ENCODE measurements around the gene POLR3H. TPM values are rescaled to one million over a fixed set of nuclear protein-coding genes. Genes with fewer than 3 reads are reported as not detected.

Gene POLR3H
- total and polyA plus RNA-seq, 2 of the 4 experiments (the other 2 are of a cell fraction): 37.8 to 67.8 TPM

GRCh38 chr22:41540365-41540764 lies 3.9 kb downstream of the POLR3H start:
- intact Hi-C loops (cut with micrococcal nuclease): no loop called here
- no peak overlapping the region for H3K9ac ChIP-seq (ENCODE audit: low read depth, low read length)
- no peak overlapping the region for H2BK5ac ChIP-seq (ENCODE audit: low read depth, low read length, poor library complexity, severe bottlenecking)
- H2BK120ac ChIP-seq (ENCODE audit: low read depth, low read length): no peak overlapping the region
- peaks cover 53% of the 10 kb centered on the region for H4K20me1 ChIP-seq (ENCODE audit: insufficient read depth, low read length)
- H3K4me1 ChIP-seq (ENCODE audit: control insufficient read depth, insufficient read depth, low read length): peaks cover 11% of the 10 kb centered on the region
- no peak overlapping the region for H3K4me3 ChIP-seq (ENCODE audit: insufficient read depth, low read depth, low read length)
- dilution Hi-C loops (cut with HindIII; ENCODE audit: low sequenced_read_pairs, unreplicated experiment): no loop called here
- H3K23ac ChIP-seq (ENCODE audit: low read depth, low read length): no peak overlapping the region
- no peak for TF ChIP-seq NFE2L2 (IDR thresholded peaks at IDR 0.05; ENCODE audit: low read depth, low read length)
- TF ChIP-seq, protein P1, sequence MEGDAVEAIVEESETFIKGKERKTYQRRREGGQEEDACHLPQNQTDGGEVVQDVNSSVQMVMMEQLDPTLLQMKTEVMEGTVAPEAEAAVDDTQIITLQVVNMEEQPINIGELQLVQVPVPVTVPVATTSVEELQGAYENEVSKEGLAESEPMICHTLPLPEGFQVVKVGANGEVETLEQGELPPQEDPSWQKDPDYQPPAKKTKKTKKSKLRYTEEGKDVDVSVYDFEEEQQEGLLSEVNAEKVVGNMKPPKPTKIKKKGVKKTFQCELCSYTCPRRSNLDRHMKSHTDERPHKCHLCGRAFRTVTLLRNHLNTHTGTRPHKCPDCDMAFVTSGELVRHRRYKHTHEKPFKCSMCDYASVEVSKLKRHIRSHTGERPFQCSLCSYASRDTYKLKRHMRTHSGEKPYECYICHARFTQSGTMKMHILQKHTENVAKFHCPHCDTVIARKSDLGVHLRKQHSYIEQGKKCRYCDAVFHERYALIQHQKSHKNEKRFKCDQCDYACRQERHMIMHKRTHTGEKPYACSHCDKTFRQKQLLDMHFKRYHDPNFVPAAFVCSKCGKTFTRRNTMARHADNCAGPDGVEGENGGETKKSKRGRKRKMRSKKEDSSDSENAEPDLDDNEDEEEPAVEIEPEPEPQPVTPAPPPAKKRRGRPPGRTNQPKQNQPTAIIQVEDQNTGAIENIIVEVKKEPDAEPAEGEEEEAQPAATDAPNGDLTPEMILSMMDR (conservative IDR thresholded peaks at IDR 0.05; ENCODE audit: low read depth, low read length): no peak
- TF ChIP-seq SMC3 (IDR thresholded peaks at IDR 0.05; ENCODE audit: low read depth, low read length): no peak
- no peak for TF ChIP-seq CEBPB (IDR thresholded peaks at IDR 0.05; ENCODE audit: low read depth, low read length)
- TF ChIP-seq MAFK (IDR thresholded peaks at IDR 0.05; ENCODE audit: low read depth, low read length): no peak
- peaks cover 24% of the 10 kb centered on the region for H3K36me3 ChIP-seq (ENCODE audit: control insufficient read depth, insufficient read depth, low read length)
- H3K14ac ChIP-seq (replicated peaks; ENCODE audit: low read depth, low read length): no peak overlapping the region
- CTCF ChIA-PET: no interaction called here
- in situ Hi-C loops (cut with MboI; ENCODE audit: low sequenced_read_pairs): no loop called here
- no TSS peak for BruUV-seq (replicated peaks)
- no peak overlapping the region for H3K18ac ChIP-seq (ENCODE audit: low read depth, low read length)
- no peak overlapping the region for H2AFZ ChIP-seq (replicated peaks; ENCODE audit: low read length, poor library complexity)
- peaks cover 28% of the 10 kb centered on the region for H3K9me1 ChIP-seq (ENCODE audit: insufficient read depth, low read length)
- no peak for DNase-seq
- H3K27me3 ChIP-seq (ENCODE audit: control insufficient read depth, insufficient read depth, low read length): no peaks in the 10 kb centered on the region
- POLR2A ChIA-PET (ENCODE audit: unreplicated experiment): no interaction called here
- ATAC-seq (ENCODE audit: low read depth): no peak
- no peak overlapping the region for H3K27ac ChIP-seq (ENCODE audit: insufficient read depth, low read length)
- no peak overlapping the region for H3K56ac ChIP-seq (ENCODE audit: extremely low read depth, insufficient read depth, low read length)
- no peak overlapping the region for H2AK5ac ChIP-seq (ENCODE audit: low read depth, low read length)
- no peak overlapping the region for H3K4me2 ChIP-seq (ENCODE audit: low read depth, low read length)
- H4K8ac ChIP-seq (ENCODE audit: low read depth in 2 of 2, low read length in 2 of 2): no peak overlapping the region
- 100% methylated on average over 2 of the region's 7 CpGs; no CpG with 5 or more reads in 1 of the 2 experiments for WGBS, 2 experiments (ENCODE audit: extremely low coverage in 2 of 2, insufficient read length in 1 of 2)
- no peak overlapping the region for H2BK15ac ChIP-seq (ENCODE audit: low read depth, low read length)
- no peak overlapping the region for H3K4ac ChIP-seq (ENCODE audit: low read depth, low read length)
- H2BK20ac ChIP-seq (ENCODE audit: low read depth, low read length): no peak overlapping the region
- no peak overlapping the region for H2AK9ac ChIP-seq (replicated peaks; ENCODE audit: low read depth, low read length, poor library complexity)
- H4K5ac ChIP-seq (ENCODE audit: low read depth, low read length): no peak overlapping the region
- H4K91ac ChIP-seq (ENCODE audit: insufficient read depth, low read depth, low read length): no peak overlapping the region
- H3K79me1 ChIP-seq (ENCODE audit: low read depth in 1 of 2, low read length in 2 of 2): peaks cover 8 to 68% of the 10 kb centered on the region in 2 experiments
- H3K9me3 ChIP-seq (ENCODE audit: control insufficient read depth, insufficient read depth, low read length): no peaks in the 10 kb centered on the region
